ENCODE data around the gene CALHM4. TPM values are rescaled to one million over a fixed set of nuclear protein-coding genes. Genes with fewer than 3 reads are reported as not detected.

CALHM4 gene
- total and polyA plus RNA-seq, 2 experiments from 2014 or later, result not detected

DNA sequence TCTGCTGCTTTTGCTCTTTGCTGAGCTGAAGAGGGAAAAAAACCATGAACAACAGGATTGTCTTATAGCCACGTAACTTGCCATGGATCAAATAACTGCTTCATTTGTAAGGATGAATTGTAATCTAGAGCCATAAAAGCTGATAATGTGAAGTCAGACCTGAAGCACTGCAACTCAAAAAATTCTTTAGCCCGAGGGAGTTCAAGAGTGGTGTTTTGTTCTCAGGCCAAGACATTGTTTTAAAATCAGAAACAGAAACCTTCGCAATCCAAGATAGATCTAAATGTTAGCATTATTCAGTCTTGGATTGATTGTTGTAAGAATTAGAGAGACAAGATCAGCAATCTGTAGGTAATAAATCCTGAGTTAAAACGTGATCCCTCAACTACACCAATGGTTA, 7.9 kb upstream of the CALHM4 start, which contains the start of gene TRAPPC3L:
TSS of gene TRAPPC3L (minus strand) at position 34 of the 400 bp plus-strand sequence. CDS start 170 bp downstream, outside the sequence.
- TF ChIP-seq, protein P1, sequence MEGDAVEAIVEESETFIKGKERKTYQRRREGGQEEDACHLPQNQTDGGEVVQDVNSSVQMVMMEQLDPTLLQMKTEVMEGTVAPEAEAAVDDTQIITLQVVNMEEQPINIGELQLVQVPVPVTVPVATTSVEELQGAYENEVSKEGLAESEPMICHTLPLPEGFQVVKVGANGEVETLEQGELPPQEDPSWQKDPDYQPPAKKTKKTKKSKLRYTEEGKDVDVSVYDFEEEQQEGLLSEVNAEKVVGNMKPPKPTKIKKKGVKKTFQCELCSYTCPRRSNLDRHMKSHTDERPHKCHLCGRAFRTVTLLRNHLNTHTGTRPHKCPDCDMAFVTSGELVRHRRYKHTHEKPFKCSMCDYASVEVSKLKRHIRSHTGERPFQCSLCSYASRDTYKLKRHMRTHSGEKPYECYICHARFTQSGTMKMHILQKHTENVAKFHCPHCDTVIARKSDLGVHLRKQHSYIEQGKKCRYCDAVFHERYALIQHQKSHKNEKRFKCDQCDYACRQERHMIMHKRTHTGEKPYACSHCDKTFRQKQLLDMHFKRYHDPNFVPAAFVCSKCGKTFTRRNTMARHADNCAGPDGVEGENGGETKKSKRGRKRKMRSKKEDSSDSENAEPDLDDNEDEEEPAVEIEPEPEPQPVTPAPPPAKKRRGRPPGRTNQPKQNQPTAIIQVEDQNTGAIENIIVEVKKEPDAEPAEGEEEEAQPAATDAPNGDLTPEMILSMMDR (conservative IDR thresholded peaks at IDR 0.05; ENCODE audit: low read depth in 2 of 2), result no peak
- ATAC-seq (no peak), DNase-seq (ENCODE audit: low spot score) (no peak)
- no peaks in the 10 kb centered on the region for H4K20me1 ChIP-seq (replicated peaks; ENCODE audit: insufficient read depth)
- Mint-ChIP-seq H3K36me3 (ENCODE audit: low read depth) (no peaks in the 10 kb centered on the region), H3K27ac (no peak within 1 kb of the TSS), H3K4me1 (peaks cover 8% of the 10 kb centered on the region; the same call in 2 of the 3 replicates), H3K27me3 (ENCODE audit: insufficient read depth, low read depth, poor library complexity) (no peaks in the 10 kb centered on the region), H3K4me3 (no peak within 1 kb of the TSS), H3K9me3 (no peaks in the 10 kb centered on the region)
- H3K79me2 ChIP-seq (replicated peaks; ENCODE audit: insufficient read depth), result no peaks in the 10 kb centered on the region
- H3K4me2 ChIP-seq, result no peak within 1 kb of the TSS
- H2AFZ ChIP-seq, result peak within 1 kb of the TSS; percentile 57; the same call in 1 of the 2 replicates
- H3F3A ChIP-seq (replicated peaks; ENCODE audit: low read depth), result no peaks in the 10 kb centered on the region
- no peaks in the 10 kb centered on the region for H3K36me3 ChIP-seq (ENCODE audit: insufficient read depth)
- no peak within 1 kb of the TSS for H3K4me3 ChIP-seq
- no peaks in the 10 kb centered on the region for H3K9me2 ChIP-seq (ENCODE audit: insufficient read depth)
- H3K4me1 ChIP-seq (ENCODE audit: insufficient read depth), result no peaks in the 10 kb centered on the region; the same call in 1 of the 2 replicates
- no peaks in the 10 kb centered on the region for H3K27me3 ChIP-seq (ENCODE audit: insufficient read depth)
- no peak within 1 kb of the TSS for H3K27ac ChIP-seq (ENCODE audit: low read depth)

DNA sequence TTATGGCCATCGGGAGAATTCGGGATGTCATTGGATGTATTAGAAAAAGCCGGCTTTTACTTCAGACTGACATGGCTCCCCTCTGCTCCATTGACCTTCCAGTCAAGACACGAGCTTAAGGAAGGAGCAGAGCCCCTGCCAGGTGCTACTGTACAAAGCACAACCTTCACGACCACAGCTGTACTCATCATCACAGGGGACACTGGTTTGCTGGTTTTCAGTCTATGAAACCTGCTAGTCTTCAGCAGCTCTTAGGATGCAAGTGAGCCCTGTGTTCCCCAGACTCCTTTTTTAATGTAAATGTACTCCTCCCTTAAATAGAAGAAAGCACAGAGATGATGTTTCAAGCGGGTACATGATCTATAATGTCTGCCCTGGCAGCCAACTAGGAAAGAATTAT, 6.2 kb upstream of the CALHM4 start:
- H4K20me1 ChIP-seq (replicated peaks; ENCODE audit: insufficient read depth), result no peaks in the 10 kb centered on the region
- ATAC-seq (no peak; the same call in 2 of the 3 replicates), DNase-seq (ENCODE audit: low spot score) (no peak)
- Mint-ChIP-seq H3K4me3 (no peak overlapping the region), H3K4me1 (peaks cover 8% of the 10 kb centered on the region; the same call in 2 of the 3 replicates), H3K27me3 (ENCODE audit: insufficient read depth, low read depth, poor library complexity) (no peaks in the 10 kb centered on the region), H3K9me3 (no peaks in the 10 kb centered on the region), H3K36me3 (ENCODE audit: low read depth) (no peaks in the 10 kb centered on the region), H3K27ac (no peak overlapping the region)
- H3K4me2 ChIP-seq, result no peak overlapping the region
- peak overlapping the region; percentile 63; the same call in 1 of the 2 replicates for H2AFZ ChIP-seq
- no peaks in the 10 kb centered on the region for H3K36me3 ChIP-seq (ENCODE audit: insufficient read depth)
- no peaks in the 10 kb centered on the region; the same call in 1 of the 2 replicates for H3K4me1 ChIP-seq (ENCODE audit: insufficient read depth)
- no peak for TF ChIP-seq CREB1 (CRISPR knock-in tag; IDR thresholded peaks at IDR 0.05; ENCODE audit: low read depth)
- TF ChIP-seq, protein P2, sequence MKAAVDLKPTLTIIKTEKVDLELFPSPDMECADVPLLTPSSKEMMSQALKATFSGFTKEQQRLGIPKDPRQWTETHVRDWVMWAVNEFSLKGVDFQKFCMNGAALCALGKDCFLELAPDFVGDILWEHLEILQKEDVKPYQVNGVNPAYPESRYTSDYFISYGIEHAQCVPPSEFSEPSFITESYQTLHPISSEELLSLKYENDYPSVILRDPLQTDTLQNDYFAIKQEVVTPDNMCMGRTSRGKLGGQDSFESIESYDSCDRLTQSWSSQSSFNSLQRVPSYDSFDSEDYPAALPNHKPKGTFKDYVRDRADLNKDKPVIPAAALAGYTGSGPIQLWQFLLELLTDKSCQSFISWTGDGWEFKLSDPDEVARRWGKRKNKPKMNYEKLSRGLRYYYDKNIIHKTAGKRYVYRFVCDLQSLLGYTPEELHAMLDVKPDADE (IDR thresholded peaks at IDR 0.05), result no peak
- TF ChIP-seq ZNF331 (CRISPR knock-in tag; IDR thresholded peaks at IDR 0.05; ENCODE audit: low read depth), result no peak
- TF ChIP-seq, protein P3, sequence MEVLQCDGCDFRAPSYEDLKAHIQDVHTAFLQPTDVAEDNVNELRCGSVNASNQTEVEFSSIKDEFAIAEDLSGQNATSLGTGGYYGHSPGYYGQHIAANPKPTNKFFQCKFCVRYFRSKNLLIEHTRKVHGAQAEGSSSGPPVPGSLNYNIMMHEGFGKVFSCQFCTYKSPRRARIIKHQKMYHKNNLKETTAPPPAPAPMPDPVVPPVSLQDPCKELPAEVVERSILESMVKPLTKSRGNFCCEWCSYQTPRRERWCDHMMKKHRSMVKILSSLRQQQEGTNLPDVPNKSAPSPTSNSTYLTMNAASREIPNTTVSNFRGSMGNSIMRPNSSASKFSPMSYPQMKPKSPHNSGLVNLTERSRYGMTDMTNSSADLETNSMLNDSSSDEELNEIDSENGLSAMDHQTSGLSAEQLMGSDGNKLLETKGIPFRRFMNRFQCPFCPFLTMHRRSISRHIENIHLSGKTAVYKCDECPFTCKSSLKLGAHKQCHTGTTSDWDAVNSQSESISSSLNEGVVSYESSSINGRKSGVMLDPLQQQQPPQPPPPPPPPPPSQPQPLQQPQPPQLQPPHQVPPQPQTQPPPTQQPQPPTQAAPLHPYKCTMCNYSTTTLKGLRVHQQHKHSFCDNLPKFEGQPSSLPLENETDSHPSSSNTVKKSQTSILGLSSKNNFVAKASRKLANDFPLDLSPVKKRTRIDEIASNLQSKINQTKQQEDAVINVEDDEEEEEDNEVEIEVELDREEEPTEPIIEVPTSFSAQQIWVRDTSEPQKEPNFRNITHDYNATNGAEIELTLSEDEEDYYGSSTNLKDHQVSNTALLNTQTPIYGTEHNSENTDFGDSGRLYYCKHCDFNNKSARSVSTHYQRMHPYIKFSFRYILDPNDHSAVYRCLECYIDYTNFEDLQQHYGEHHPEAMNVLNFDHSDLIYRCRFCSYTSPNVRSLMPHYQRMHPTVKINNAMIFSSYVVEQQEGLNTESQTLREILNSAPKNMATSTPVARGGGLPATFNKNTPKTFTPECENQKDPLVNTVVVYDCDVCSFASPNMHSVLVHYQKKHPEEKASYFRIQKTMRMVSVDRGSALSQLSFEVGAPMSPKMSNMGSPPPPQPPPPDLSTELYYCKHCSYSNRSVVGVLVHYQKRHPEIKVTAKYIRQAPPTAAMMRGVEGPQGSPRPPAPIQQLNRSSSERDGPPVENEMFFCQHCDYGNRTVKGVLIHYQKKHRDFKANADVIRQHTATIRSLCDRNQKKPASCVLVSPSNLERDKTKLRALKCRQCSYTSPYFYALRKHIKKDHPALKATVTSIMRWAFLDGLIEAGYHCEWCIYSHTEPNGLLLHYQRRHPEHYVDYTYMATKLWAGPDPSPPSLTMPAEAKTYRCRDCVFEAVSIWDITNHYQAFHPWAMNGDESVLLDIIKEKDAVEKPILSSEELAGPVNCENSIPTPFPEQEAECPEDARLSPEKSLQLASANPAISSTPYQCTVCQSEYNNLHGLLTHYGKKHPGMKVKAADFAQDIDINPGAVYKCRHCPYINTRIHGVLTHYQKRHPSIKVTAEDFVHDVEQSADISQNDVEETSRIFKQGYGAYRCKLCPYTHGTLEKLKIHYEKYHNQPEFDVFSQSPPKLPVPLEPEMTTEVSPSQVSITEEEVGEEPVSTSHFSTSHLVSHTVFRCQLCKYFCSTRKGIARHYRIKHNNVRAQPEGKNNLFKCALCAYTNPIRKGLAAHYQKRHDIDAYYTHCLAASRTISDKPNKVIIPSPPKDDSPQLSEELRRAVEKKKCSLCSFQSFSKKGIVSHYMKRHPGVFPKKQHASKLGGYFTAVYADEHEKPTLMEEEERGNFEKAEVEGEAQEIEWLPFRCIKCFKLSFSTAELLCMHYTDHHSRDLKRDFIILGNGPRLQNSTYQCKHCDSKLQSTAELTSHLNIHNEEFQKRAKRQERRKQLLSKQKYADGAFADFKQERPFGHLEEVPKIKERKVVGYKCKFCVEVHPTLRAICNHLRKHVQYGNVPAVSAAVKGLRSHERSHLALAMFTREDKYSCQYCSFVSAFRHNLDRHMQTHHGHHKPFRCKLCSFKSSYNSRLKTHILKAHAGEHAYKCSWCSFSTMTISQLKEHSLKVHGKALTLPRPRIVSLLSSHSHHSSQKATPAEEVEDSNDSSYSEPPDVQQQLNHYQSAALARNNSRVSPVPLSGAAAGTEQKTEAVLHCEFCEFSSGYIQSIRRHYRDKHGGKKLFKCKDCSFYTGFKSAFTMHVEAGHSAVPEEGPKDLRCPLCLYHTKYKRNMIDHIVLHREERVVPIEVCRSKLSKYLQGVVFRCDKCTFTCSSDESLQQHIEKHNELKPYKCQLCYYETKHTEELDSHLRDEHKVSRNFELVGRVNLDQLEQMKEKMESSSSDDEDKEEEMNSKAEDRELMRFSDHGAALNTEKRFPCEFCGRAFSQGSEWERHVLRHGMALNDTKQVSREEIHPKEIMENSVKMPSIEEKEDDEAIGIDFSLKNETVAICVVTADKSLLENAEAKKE (CRISPR knock-in tag; IDR thresholded peaks at IDR 0.05), result no peak
- TF ChIP-seq EZH2phosphoT487 (IDR thresholded peaks at IDR 0.05; ENCODE audit: unreplicated experiment), result no peak
- TF ChIP-seq ZNF114 (CRISPR knock-in tag; IDR thresholded peaks at IDR 0.05), result no peak
- TF ChIP-seq POLR2AphosphoS5 (IDR thresholded peaks at IDR 0.05; ENCODE audit: low read depth), result no peak
- TF ChIP-seq, protein P1 (conservative IDR thresholded peaks at IDR 0.05; ENCODE audit: low read depth in 2 of 2), result no peak
- TF ChIP-seq NANOG (IDR thresholded peaks at IDR 0.05; ENCODE audit: borderline replicate concordance), result no peak
- no peak for TF ChIP-seq JUNB (IDR thresholded peaks at IDR 0.05; ENCODE audit: unreplicated experiment)
- no peaks in the 10 kb centered on the region for H3K9me2 ChIP-seq (ENCODE audit: insufficient read depth)
- H3K27me3 ChIP-seq (ENCODE audit: insufficient read depth), result no peaks in the 10 kb centered on the region
- H3F3A ChIP-seq (replicated peaks; ENCODE audit: low read depth), result no peaks in the 10 kb centered on the region
- H3K79me2 ChIP-seq (replicated peaks; ENCODE audit: insufficient read depth), result no peaks in the 10 kb centered on the region
- H3K27ac ChIP-seq (ENCODE audit: low read depth), result no peak overlapping the region
- H3K4me3 ChIP-seq, result no peak overlapping the region

All from GM23338 (cell line).